Activated T-cell treated with anti-CD3 and anti-CD28 coated beads, Interleukin-2, amount 50 U/mL, for 24 hours (primary cell): ENCODE data around the gene RHOH.

ENCODE experiments used
- DNase-seq: peaks from one replicate; pipeline ENCODE4 v3.0.0-alpha.2; 2020
- H3K27ac Mint-ChIP-seq: 2 replicates; pipeline ENCODE4 v1.8.0; 2020; ENCODE audit warnings: mild to moderate bottlenecking, mixed read lengths
- H3K27me3 Mint-ChIP-seq: 2 replicates; pipeline ENCODE4 v1.8.0; 2020; ENCODE audit warnings: mixed read lengths
- H3K36me3 Mint-ChIP-seq: 2 replicates; pipeline ENCODE4 v1.8.0; 2020; ENCODE audit warnings: low read depth, mixed read lengths
- H3K4me1 Mint-ChIP-seq: 2 replicates; pipeline ENCODE4 v1.8.0; 2020; ENCODE audit warnings: low read depth, mixed read lengths
- H3K4me3 Mint-ChIP-seq: 2 replicates; pipeline ENCODE4 v1.8.0; 2020; ENCODE audit warnings: mild to moderate bottlenecking, moderate library complexity, mixed read lengths
- H3K9me3 Mint-ChIP-seq: 2 replicates; pipeline ENCODE4 v1.8.0; 2020; ENCODE audit warnings: mixed read lengths

RHOH gene

DNA sequence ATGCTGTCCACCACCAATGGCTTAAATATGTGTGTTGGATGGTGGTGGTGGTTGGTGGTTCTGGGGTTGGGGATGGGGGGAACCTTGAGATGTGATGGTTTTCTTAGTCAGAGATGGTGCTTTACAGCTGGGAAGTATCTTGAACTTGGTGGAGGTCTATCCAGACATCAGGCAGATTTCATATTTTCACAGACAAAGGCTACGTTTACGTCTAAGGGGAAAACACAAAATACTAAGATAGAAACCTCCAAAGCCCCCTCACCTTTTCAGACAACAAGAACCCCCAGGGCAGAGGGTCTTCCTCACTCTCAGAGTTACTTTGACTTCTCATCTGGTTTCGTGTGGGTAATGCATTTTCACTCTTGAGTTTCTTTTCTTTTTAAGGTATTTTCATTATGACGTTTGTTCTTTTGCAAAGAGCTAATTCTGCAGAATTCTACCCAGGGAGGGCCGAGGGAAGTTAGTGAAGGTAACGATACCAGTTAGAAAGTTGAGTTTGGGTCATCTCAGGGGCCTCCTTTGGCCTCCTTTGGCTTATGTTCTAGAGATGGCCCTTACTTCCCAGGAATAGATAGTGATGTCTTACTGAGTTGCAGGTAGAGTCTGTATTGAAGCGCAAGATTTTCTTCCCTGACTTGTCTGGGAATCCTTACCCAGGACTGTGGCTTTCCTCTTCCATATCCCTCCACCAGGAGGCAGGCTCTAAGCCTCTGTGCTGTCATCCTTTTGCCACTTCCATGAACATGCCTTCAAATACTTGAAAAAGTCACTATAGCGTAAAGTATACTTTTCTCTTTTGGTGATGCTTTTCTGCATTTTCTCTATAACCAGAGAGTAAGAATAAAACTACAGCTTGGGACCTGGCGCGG lies 31.9 kb downstream of the RHOH start:
- Mint-ChIP-seq H3K36me3 (peaks cover 89% of the 10 kb centered on the region), H3K4me3 (peak overlapping the region; percentile 75), H3K27me3 (no peaks in the 10 kb centered on the region), H3K27ac (peak overlapping the region; percentile 99), H3K4me1 (peaks cover 95% of the 10 kb centered on the region), H3K9me3 (peaks cover 2% of the 10 kb centered on the region)
- DNase-seq: peak; percentile 52

DNA sequence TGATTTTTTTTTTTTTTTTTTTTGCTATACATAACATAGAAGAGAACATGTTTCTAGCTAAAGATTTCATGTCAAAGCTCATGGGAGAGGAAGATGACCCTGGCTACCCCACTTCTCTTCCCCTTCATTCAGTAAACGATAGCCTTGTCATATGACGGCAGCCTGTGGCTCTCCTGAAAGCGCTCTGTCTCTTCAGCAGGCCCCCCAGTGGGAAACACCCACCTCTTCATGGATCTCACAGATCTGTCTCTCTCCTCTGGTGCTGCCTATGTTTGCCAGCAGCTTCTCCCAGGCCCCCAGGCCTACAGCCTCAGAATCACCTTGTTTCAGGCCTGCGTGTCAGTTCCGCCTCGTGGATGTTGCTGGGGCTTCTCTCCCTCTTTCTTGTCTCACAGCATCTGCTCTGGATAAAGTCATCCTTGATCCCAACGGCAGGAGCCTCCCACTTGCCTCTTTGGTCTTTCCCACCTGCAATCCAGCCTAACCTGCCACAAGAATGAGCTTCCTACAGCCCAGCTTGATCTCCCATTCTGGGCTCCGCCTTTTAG lies 34.6 kb downstream of the RHOH start:
- no peaks in the 10 kb centered on the region for H3K27me3 Mint-ChIP-seq
- H3K36me3 Mint-ChIP-seq: peaks cover 83% of the 10 kb centered on the region
- no peak for DNase-seq
- H3K27ac Mint-ChIP-seq: peak overlapping the region; percentile 99
- no peaks in the 10 kb centered on the region for H3K9me3 Mint-ChIP-seq
- H3K4me1 Mint-ChIP-seq: peaks cover 93% of the 10 kb centered on the region
- H3K4me3 Mint-ChIP-seq: peak overlapping the region; percentile 75

DNA sequence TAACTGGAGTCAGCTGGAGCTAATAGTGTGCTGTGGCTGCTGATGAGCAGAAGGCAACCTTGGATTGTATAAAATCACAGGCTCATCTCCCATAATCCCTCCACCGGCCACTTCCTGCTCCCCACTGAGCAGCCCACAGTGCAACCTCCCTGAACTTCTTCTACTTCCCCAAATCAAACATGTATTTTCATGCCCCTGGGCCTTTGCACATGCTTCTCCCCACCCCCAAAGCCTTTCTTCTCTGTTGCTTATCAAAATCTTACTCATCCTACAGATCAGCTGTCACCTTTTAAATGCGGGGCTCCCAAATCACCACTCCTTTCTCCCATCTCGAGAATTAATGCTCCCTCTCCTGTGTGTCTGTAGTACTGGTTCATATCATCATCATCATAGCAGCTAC lies 35.8 kb downstream of the RHOH start:
- H3K4me1 Mint-ChIP-seq: peaks cover 94% of the 10 kb centered on the region
- H3K27me3 Mint-ChIP-seq: no peaks in the 10 kb centered on the region
- no peak for DNase-seq
- peak overlapping the region; percentile 20 for H3K4me3 Mint-ChIP-seq
- H3K9me3 Mint-ChIP-seq: no peaks in the 10 kb centered on the region
- peak overlapping the region; percentile 99 for H3K27ac Mint-ChIP-seq
- H3K36me3 Mint-ChIP-seq: peaks cover 84% of the 10 kb centered on the region

DNA sequence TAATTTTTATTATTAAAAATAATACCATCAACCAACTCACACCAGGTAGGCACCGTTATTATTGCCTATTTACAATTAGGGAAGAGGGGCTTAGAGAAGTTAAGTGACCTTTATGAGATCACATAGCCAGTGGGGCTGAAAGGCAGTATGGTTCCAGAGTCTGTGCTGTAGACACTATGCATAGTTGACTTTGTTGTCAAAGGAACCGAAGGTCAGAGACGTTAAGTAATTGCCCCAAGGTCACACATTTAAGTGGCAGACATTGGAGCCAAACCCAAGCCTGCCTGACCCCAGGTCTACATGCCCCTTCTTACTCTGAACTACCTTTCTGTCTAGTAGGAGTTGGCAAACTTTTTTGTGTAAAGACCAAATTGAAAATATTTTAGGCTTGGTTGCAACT lies 36.4 kb downstream of the RHOH start:
- H3K9me3 Mint-ChIP-seq: no peaks in the 10 kb centered on the region
- H3K27ac Mint-ChIP-seq: peak overlapping the region; percentile 99
- H3K27me3 Mint-ChIP-seq: no peaks in the 10 kb centered on the region
- no peak overlapping the region for H3K4me3 Mint-ChIP-seq
- DNase-seq: no peak
- peaks cover 88% of the 10 kb centered on the region for H3K36me3 Mint-ChIP-seq
- H3K4me1 Mint-ChIP-seq: peaks cover 96% of the 10 kb centered on the region

DNA sequence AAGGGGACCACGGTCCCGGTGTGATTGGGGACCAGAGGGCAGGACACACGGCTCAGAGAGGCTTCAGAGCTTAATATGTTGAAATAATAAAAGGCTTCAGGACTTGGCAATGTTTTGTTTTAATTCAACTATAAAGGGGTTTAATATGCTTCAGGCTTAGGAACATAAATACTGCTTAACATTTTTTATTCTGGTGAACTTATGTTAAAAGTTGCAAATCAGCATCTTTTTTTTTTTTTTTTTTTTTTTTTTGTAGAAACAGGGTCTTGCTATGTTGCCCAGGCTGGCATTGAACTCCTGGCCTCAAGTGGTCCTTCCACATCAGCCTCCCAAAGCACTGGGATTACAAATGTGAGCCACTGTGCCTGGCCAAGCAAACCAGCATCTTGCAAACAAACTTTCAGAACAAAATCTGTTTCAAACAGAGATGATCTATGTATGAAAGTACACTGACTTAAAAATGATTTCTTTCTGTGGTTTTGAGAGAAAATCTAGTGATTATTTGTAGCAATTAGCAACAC lies 37.7 kb downstream of the RHOH start:
- H3K27me3 Mint-ChIP-seq: no peaks in the 10 kb centered on the region
- peaks cover 95% of the 10 kb centered on the region for H3K4me1 Mint-ChIP-seq
- H3K27ac Mint-ChIP-seq: peak overlapping the region; percentile 99
- peak overlapping the region; percentile 42 for H3K4me3 Mint-ChIP-seq
- no peaks in the 10 kb centered on the region for H3K9me3 Mint-ChIP-seq
- peaks cover 89% of the 10 kb centered on the region for H3K36me3 Mint-ChIP-seq
- no peak for DNase-seq

DNA sequence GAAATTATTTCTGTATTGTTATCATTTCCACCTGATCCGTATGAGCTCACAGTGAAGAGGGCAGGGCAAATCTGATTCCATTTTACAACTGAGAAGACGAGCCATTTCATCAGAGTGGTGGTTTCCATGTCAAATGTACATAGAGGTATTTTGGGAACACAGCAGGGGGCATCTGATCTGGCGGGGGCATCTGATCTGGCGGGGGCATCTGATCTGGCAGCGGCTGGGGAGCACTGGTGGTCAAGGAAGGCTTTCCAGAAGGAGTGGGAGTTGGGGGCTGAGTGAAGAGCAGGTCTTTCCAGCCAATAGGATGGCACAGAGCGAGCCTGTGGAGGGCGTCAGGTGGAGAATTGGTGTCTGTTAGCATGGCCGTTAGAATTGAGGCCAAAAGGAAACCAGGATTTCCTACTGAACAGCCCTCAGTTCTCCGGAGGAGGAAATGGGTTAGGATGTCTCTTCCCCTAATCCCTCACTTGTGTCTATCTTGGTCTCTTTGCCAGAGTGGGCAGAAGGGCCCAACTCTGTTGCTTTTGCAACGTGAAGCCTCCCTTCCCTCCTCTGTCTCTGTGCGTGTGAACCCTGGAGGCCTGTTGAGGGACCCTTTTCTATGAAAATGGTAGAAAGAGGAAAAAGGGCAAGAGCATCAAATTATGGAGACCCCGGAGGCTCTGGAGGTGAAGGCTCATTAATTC lies 41.3 kb downstream of the RHOH start:
- H3K9me3 Mint-ChIP-seq: no peaks in the 10 kb centered on the region
- H3K27me3 Mint-ChIP-seq: no peaks in the 10 kb centered on the region
- DNase-seq: peak; percentile 60
- H3K36me3 Mint-ChIP-seq: peaks cover 88% of the 10 kb centered on the region
- peak overlapping the region; percentile 85 for H3K4me3 Mint-ChIP-seq
- peaks cover 94% of the 10 kb centered on the region for H3K4me1 Mint-ChIP-seq
- peak overlapping the region; percentile 99 for H3K27ac Mint-ChIP-seq

DNA sequence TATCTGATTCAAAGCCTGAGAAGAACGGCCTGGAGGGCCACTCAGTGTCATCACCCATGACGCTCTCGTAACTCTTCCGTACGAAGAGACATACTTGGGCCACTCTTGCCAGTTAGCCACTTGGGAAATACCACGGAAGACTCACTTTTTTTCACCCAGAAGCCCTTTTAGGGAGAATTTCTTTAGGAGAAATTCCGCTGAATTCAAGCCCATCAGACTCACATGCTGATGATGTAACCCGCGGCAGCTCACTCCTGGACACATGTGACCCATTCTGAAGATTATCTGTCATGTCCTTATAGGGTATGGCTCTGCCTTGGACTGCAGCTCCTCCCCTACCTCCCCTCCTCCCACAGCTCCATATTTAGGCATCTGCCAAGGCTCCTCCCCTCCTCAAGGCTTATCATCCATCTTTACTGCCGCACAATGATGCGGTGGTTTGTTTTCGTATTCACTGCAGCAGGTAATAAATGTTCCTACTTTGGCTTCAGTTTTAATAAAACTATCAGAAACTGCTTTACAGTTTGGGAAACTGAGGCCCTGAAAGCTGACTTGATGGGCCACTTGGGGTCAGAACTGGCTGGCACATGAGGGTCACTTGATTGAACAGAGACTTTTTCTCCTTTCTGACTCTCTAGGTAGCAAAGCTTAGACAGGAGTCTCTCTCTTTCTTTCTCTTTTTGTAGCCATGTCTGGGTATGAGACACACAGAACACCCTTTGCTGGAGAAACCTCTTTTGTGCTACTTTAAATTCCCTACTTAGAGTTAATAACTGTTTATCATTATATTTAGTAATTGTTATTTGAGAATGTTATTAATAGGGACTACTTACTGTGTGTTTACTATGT lies 42.1 kb downstream of the RHOH start:
- Mint-ChIP-seq H3K27me3 (no peaks in the 10 kb centered on the region), H3K4me3 (peak overlapping the region; percentile 85), H3K4me1 (peaks cover 95% of the 10 kb centered on the region), H3K36me3 (peaks cover 90% of the 10 kb centered on the region), H3K9me3 (no peaks in the 10 kb centered on the region), H3K27ac (peak overlapping the region; percentile 99)
- DNase-seq: peak; percentile 71

DNA sequence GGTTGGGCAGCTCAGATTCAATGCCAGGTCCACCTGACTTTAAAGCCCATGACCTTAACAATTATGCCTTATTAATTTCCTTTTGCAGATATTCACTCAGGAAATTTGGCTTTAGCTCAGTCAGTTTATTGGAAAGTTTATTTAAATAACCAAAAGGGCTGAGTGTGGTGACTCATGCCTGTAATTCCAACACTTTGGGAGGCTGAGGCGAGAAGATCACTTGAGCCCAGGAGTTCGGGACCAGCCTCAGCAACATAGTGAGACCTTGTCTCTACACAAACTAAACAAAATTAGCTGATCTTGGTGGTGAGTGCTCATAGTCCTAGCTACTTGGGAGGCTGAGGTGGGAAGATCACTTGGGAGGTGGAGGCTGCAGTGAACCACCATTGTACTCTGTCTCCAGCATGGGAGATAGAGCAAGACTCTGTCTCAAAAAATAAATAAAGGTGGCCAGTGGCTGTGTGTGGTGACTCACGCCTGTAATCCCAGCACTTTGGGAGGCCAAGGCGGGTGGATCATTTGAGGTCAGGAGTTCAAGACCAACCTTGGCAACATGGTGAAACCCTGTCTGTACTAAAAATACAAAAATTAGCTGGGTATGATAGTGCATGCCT lies 43.3 kb downstream of the RHOH start:
- peaks cover 94% of the 10 kb centered on the region for H3K4me1 Mint-ChIP-seq
- no peak for DNase-seq

DNA sequence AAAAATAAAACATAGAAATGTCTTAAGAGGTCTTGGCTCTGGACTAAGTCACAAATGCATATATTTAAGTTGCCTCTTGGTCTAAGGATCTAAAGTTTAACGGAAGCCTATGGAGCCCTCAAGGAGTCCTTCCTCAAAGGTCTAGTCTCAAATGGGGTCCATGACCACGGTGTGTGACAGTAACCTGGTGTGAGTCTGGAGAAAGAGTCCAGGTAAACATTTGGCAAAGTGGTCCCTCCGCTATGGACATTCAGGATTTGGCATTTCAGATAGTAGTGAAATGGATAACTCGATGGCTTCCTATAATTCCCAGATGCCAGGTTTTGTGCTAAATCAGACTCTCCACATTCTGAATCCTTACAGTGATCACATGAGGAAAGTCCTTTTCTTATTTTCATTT lies 44.2 kb downstream of the RHOH start:
- H3K36me3 Mint-ChIP-seq: peaks cover 96% of the 10 kb centered on the region
- no peaks in the 10 kb centered on the region for H3K9me3 Mint-ChIP-seq
- H3K4me3 Mint-ChIP-seq: peak overlapping the region; percentile 70
- H3K4me1 Mint-ChIP-seq: peaks cover 95% of the 10 kb centered on the region
- peak overlapping the region; percentile 96 for H3K27ac Mint-ChIP-seq
- no peak for DNase-seq
- H3K27me3 Mint-ChIP-seq: no peaks in the 10 kb centered on the region

More for the DNA sequence above, 43.3 kb downstream of the RHOH start:
- no peaks in the 10 kb centered on the region for H3K27me3 Mint-ChIP-seq
- H3K36me3 Mint-ChIP-seq: peaks cover 90% of the 10 kb centered on the region
- no peaks in the 10 kb centered on the region for H3K9me3 Mint-ChIP-seq
- H3K4me3 Mint-ChIP-seq: peak overlapping the region; percentile 85
- H3K27ac Mint-ChIP-seq: peak overlapping the region; percentile 99

DNA sequence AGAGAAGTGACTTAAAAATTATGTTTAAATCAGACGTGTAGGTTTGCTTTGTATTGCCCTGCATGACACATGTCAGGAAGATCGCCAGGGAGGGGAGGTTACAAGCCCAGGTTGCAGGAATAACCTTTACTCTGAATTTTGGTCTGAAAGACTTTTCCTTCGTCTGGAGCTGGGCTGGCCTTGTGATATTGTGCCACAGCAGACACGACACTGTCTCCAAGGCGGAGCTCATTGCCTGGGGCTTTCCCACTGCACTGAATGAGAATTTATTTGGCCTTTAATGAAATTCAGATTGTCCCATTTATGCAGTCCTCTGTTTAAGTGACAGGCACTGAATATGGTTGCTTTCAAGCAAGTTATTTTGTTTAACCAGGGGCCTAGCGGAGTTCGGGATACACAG lies 45.1 kb downstream of the RHOH start:
- H3K4me1 Mint-ChIP-seq: peaks cover 95% of the 10 kb centered on the region
- H3K36me3 Mint-ChIP-seq: peaks cover 96% of the 10 kb centered on the region
- DNase-seq: no peak
- peak overlapping the region; percentile 96 for H3K27ac Mint-ChIP-seq
- H3K9me3 Mint-ChIP-seq: no peaks in the 10 kb centered on the region
- H3K27me3 Mint-ChIP-seq: no peaks in the 10 kb centered on the region
- H3K4me3 Mint-ChIP-seq: peak overlapping the region; percentile 70

DNA sequence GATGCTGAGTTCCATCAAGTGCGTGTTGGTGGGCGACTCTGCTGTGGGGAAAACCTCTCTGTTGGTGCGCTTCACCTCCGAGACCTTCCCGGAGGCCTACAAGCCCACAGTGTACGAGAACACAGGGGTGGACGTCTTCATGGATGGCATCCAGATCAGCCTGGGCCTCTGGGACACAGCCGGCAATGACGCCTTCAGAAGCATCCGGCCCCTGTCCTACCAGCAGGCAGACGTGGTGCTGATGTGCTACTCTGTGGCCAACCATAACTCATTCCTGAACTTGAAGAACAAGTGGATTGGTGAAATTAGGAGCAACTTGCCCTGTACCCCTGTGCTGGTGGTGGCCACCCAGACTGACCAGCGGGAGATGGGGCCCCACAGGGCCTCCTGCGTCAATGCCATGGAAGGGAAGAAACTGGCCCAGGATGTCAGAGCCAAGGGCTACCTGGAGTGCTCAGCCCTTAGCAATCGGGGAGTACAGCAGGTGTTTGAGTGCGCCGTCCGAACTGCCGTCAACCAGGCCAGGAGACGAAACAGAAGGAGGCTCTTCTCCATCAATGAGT lies 46.6 kb downstream of the RHOH start:
- peaks cover 90% of the 10 kb centered on the region for H3K4me1 Mint-ChIP-seq
- peaks cover 91% of the 10 kb centered on the region for H3K36me3 Mint-ChIP-seq
- H3K27me3 Mint-ChIP-seq: no peaks in the 10 kb centered on the region
- H3K4me3 Mint-ChIP-seq: peak overlapping the region; percentile 70
- H3K9me3 Mint-ChIP-seq: no peaks in the 10 kb centered on the region
- peak overlapping the region; percentile 96 for H3K27ac Mint-ChIP-seq
- DNase-seq: no peak

DNA sequence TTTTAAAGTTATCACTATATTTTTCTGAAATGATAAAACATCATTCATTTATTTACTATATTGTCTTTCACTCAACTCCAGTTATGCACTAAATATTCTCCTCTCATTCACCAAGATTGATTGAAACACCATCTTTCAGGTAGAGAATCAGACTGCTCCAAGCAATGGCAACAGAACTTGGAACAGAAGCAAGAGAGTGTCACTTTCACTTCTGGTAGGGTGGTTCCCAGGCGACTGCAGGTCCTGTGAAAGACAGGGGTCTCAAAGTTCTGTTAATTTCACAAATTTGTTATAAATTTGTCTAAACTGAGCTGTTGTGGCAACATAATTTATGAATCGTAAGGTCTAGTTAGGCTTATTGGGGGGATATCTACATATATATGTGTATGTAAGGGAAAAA lies 47.8 kb downstream of the RHOH start:
- Mint-ChIP-seq H3K27ac (peak overlapping the region; percentile 93), H3K4me1 (peaks cover 90% of the 10 kb centered on the region), H3K9me3 (no peaks in the 10 kb centered on the region), H3K36me3 (peaks cover 91% of the 10 kb centered on the region), H3K27me3 (no peaks in the 10 kb centered on the region), H3K4me3 (peak overlapping the region; percentile 65)
- no peak for DNase-seq

DNA sequence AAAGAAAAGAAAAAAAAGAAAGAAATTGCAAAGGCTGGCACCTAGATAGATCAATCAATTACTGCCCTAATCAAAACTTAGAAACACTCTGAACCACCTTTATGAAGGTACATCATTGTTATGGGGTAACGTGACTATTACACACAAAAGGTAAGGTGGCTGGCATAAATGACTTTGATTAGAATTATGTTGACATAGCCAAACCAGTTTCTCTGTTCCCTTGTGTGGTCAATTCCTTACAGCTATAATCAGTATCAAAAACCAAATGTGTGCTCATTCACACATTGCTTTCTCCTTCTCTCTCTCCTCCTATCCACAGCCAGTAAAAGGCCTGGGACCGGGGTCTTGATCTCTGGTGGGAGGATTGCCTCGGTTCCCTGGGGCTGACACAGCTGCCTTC lies 48.7 kb downstream of the RHOH start:
- Mint-ChIP-seq H3K9me3 (no peaks in the 10 kb centered on the region), H3K36me3 (peaks cover 84% of the 10 kb centered on the region), H3K4me3 (peak overlapping the region; percentile 65), H3K27me3 (no peaks in the 10 kb centered on the region), H3K4me1 (peaks cover 88% of the 10 kb centered on the region), H3K27ac (peak overlapping the region; percentile 93)
- no peak for DNase-seq
